OCI-LY1 (cell line): Measurements from ENCODE around the gene KRTAP22-2.

Experiments used
- H2AFZ ChIP-seq: fragments of 200-600 bp; sonication (generic), shearing (Covaris generic); 2 replicates; pipeline ENCODE4 v1.6.0; 2014; ENCODE audit warnings: antibody characterized with exemption, mild to moderate bottlenecking, low read length
- H3F3A ChIP-seq: fragments of 200-600 bp; sonication (generic), shearing (Covaris generic); 2 replicates; pipeline ENCODE4 v1.6.0; 2014; ENCODE audit warnings: mild to moderate bottlenecking, antibody characterized with exemption, low read length, moderate library complexity; ENCODE audit not compliant: insufficient read depth
- H3K27ac ChIP-seq: fragments of 200-600 bp; sonication (generic); 2 replicates; pipeline ENCODE4 v1.5.1; 2014; ENCODE audit warnings: low read length, mixed run types, mild to moderate bottlenecking, low read depth; ENCODE audit not compliant: poor library complexity, severe bottlenecking
- H3K27me3 ChIP-seq: fragments of 200-600 bp; sonication (generic); 2 replicates; pipeline ENCODE4 v1.6.0; 2014; ENCODE audit warnings: antibody characterized with exemption, mild to moderate bottlenecking, low read length, moderate library complexity; ENCODE audit not compliant: insufficient read depth
- H3K36me3 ChIP-seq: fragments of 200-600 bp; sonication (generic); 2 replicates; pipeline ENCODE4 v1.6.1; 2014; ENCODE audit warnings: mild to moderate bottlenecking, antibody characterized with exemption, low read length, moderate library complexity, mixed read lengths; ENCODE audit not compliant: insufficient read depth
- H3K4me1 ChIP-seq: fragments of 200-600 bp; sonication (generic); 2 replicates; pipeline ENCODE4 v1.5.1; 2014; ENCODE audit warnings: mild to moderate bottlenecking, low read length, moderate library complexity; ENCODE audit not compliant: insufficient read depth, severe bottlenecking
- H3K4me2 ChIP-seq: fragments of 200-600 bp; sonication (generic), shearing (Covaris generic); 2 replicates; pipeline ENCODE4 v1.6.1; 2014; ENCODE audit warnings: low read length
- H3K4me3 ChIP-seq: fragments of 200-600 bp; sonication (generic); 2 replicates; pipeline ENCODE4 v1.5.1; 2014; ENCODE audit warnings: low read length, low read depth, mild to moderate bottlenecking, mixed read lengths; ENCODE audit not compliant: poor library complexity, severe bottlenecking
- H3K79me2 ChIP-seq: fragments of 200-600 bp; shearing (Covaris generic); 2 replicates; pipeline ENCODE4 v1.6.1; 2016; ENCODE audit warnings: mixed run types, low read length, mixed read lengths; ENCODE audit not compliant: insufficient read depth
- H3K9ac ChIP-seq: fragments of 200-600 bp; sonication (generic), shearing (Covaris generic); 2 replicates; pipeline ENCODE4 v1.6.1; 2014; ENCODE audit warnings: mild to moderate bottlenecking, low read length, mixed read lengths
- H3K9me2 ChIP-seq: fragments of 200-600 bp; sonication (generic), shearing (Covaris generic); 2 replicates; pipeline ENCODE4 v1.6.1; 2014; ENCODE audit warnings: low read depth, mild to moderate bottlenecking, low read length, mixed read lengths
- H3K9me3 ChIP-seq: fragments of 200-600 bp; shearing (Covaris generic); 2 replicates; pipeline ENCODE4 v1.6.1; 2014; ENCODE audit warnings: low read length, mixed read lengths
- H4K20me1 ChIP-seq: fragments of 200-600 bp; sonication (generic), shearing (Covaris generic); 2 replicates; pipeline ENCODE4 v1.6.0; 2016; ENCODE audit warnings: mild to moderate bottlenecking, low read length; ENCODE audit not compliant: insufficient read depth
- CTCF ChIP-seq: fragments of 200-600 bp; sonication (generic), shearing (Covaris generic); IDR thresholded peaks from 2 replicates; pipeline ENCODE4 v1.5.1; 2017; ENCODE audit warnings: mild to moderate bottlenecking, antibody characterized with exemption, low read length, moderate library complexity, mixed read lengths
- EZH2 ChIP-seq: fragments of 200-600 bp; sonication (generic), shearing (Covaris generic); IDR thresholded peaks from 2 replicates; pipeline ENCODE4 v1.8.0; 2017; ENCODE audit warnings: borderline replicate concordance, mixed run types, mild to moderate bottlenecking, antibody characterized with exemption, low read length, moderate library complexity, mixed read lengths

Gene KRTAP22-2

GRCh38 chr21:30612132-30612531 is 21.9 kb upstream of the KRTAP22-2 start:
- H4K20me1 ChIP-seq, result no peaks in the 10 kb centered on the region
- no peak overlapping the region for H2AFZ ChIP-seq
- H3K27me3 ChIP-seq, result no peaks in the 10 kb centered on the region
- H3K4me1 ChIP-seq, result no peaks in the 10 kb centered on the region
- no peaks in the 10 kb centered on the region for H3F3A ChIP-seq
- H3K79me2 ChIP-seq, result no peaks in the 10 kb centered on the region
- no peak overlapping the region for H3K9ac ChIP-seq
- H3K36me3 ChIP-seq, result no peaks in the 10 kb centered on the region
- TF ChIP-seq CTCF (no peak), EZH2 (no peak)
- no peak overlapping the region for H3K27ac ChIP-seq
- no peak overlapping the region for H3K4me2 ChIP-seq
- H3K4me3 ChIP-seq, result no peak overlapping the region
- H3K9me2 ChIP-seq, result no peaks in the 10 kb centered on the region
- no peaks in the 10 kb centered on the region for H3K9me3 ChIP-seq

- H3K79me2 ChIP-seq, result no peaks in the 10 kb centered on the region
- H3K4me3 ChIP-seq, result no peak overlapping the region
- H3K9me3 ChIP-seq, result no peaks in the 10 kb centered on the region
- no peak overlapping the region for H3K4me2 ChIP-seq
- no peaks in the 10 kb centered on the region for H3K36me3 ChIP-seq
- H2AFZ ChIP-seq, result no peak overlapping the region
- H3K4me1 ChIP-seq, result no peaks in the 10 kb centered on the region
- H3K9me2 ChIP-seq, result no peaks in the 10 kb centered on the region
- H3K27ac ChIP-seq, result no peak overlapping the region
- H4K20me1 ChIP-seq, result no peaks in the 10 kb centered on the region
- H3K27me3 ChIP-seq, result no peaks in the 10 kb centered on the region
- H3K9ac ChIP-seq, result no peak overlapping the region
- no peaks in the 10 kb centered on the region for H3F3A ChIP-seq
- no peak for TF ChIP-seq CTCF
- TF ChIP-seq EZH2, result no peak
Measured at GRCh38 chr21:30605968-30606367, 15.8 kb upstream of the KRTAP22-2 start.

- TF ChIP-seq CTCF (no peak), EZH2 (no peak)
- Histone ChIP-seq H3K27me3 (no peaks in the 10 kb centered on the region), H3K9me2 (no peaks in the 10 kb centered on the region), H2AFZ (no peak within 1 kb of the TSS), H3K79me2 (no peaks in the 10 kb centered on the region), H4K20me1 (no peaks in the 10 kb centered on the region), H3K36me3 (no peaks in the 10 kb centered on the region), H3K9me3 (no peaks in the 10 kb centered on the region), H3K4me1 (no peaks in the 10 kb centered on the region), H3K27ac (no peak within 1 kb of the TSS), H3F3A (no peaks in the 10 kb centered on the region), H3K4me2 (no peak within 1 kb of the TSS), H3K4me3 (no peak within 1 kb of the TSS), H3K9ac (no peak within 1 kb of the TSS)
Measured at GRCh38 chr21:30600787-30601186, 10.6 kb upstream of the KRTAP22-2 start, which contains the start of gene KRTAP22-1. Gene KRTAP22-1, plus strand, starts transcription at chr21:30601087.
